Measurements from ENCODE around the gene MBOAT7.
"Not testable (repeated sequence)": the region's sequence is repeated elsewhere in the genome, so short reads cannot be mapped to it uniquely, and the experiment has no call there.

Gene MBOAT7

DNA sequence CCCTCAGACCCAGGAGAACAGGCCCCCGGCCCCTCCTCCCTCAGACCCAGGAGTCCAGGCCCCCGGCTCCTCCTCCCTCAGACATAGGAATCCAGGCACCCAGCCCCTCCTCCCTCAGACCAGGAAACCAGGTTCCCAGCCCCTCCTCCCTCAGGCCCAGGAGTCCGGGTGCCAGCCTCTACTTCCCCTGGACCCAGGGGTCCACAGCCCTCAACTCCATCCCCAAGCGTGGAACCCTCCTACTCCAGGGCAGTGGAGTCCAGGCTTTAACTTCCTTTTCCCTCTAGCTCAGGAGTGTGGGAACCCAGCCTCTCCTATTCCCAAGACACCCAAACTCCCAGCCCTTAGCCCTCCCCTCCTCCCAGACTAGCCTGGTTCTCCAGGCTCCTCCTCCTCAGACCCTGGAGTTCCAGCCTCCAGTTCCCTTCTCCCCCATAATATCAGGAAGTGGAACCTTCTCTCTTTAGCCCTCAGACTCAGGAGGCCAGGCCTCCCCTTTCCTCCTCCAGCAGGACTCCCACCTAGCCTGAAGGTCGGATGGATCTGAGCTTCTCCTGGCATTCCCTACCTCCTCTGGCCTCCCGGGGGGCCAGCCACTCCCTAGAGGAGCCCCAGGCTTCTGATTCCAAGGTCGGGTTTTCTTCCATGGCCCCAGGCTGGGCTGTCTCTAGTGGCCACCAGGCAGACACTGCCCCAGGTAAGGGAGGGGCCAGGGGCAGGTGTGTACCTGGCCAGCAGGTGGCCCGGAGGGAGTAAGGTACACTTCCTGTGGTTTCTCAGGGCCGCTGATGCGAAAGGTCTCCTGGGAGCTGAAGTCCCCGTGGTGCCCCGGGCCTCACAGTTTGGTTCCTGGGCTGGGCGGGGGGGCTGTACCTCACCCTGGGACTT is 16.7 kb downstream of the MBOAT7 start, which contains the start of gene TMC4:
Gene TMC4 (minus strand): TSS at position 690 of the 888 bp plus-strand sequence. CDS start 43 bp downstream, at position 647.
- Mint-ChIP-seq H3K4me3 (no peak within 1 kb of the TSS), H3K4me1 (ENCODE audit: low read depth) (peaks cover 50% of the 10 kb centered on the region), H3K9me3 (no peaks in the 10 kb centered on the region), H3K27ac (peak within 1 kb of the TSS; percentile 72), H3K36me3 (ENCODE audit: low read depth) (peaks cover 28% of the 10 kb centered on the region), H3K27me3 (peaks cover 2% of the 10 kb centered on the region)
- intact Hi-C loops (cut with micrococcal nuclease), result no loop called here

DNA sequence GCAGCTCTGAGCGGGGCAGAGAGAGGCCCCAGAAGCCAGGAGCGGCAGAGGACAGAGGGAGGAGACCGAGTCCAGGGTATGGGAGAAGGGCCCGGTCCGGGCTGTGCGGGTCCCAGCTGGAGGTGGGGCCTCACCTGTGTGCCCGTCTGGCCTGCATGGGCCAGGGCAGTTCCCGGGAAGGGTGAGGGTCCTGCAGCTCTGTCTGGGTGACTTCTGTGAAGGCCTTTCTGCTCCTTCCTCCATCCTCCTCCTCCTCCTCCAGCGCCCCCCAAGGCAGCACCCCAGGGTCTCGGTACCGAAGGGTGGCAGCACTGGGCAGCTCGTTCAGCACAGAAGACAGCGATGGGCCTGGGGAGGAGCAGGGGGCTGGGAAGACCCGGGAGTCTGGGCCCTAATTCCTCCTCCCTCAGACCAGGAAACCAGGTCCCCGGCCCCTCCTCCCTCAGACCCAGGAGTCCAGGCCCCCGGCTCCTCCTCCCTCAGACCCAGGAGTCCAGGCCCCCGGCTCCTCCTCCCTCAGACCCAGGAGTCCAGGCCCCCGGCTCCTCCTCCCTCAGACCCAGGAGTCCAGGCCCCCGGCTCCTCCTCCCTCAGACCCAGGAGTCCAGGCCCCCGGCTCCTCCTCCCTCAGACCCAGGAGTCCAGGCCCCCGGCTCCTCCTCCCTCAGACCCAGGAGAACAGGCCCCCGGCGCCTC is 17.5 kb downstream of the MBOAT7 start:
- H3K4me3 Mint-ChIP-seq; H3K9me3 Mint-ChIP-seq; intact Hi-C loops (cut with micrococcal nuclease); H3K27me3 Mint-ChIP-seq: not testable (repeated sequence)
- peaks cover 26% of the 10 kb centered on the region for H3K36me3 Mint-ChIP-seq (ENCODE audit: low read depth)
- peak overlapping the region; percentile 18 for H3K27ac Mint-ChIP-seq
- H3K4me1 Mint-ChIP-seq (ENCODE audit: low read depth), result peaks cover 50% of the 10 kb centered on the region

DNA sequence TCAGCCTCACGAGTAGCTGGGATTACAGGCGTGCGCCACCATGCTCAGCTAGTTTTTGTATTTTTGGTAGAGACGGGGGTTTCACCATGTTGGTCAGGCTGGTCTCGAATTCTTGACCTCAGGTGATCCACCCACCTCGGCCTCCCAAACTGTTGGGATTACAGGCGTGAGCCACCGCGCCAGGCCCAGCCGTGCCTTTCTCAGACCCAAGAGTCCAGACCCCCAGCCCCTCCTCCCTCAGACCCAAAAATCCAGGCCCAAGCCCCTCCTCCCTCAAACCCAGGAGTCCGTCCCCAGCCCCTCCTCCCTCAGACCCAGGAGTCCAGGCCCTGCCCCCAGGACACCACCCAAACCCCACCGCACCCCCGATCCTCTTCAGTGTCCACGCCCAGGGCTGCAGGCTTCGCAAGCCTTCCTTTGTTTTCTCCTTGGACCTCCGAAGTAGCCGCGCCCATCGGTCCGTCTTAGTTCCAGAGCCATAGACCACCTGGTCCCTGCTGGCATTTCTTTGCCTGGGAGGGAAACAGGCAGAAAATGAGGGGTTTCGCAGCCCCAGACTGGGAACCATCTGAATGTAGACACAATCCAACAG is 20.1 kb downstream of the MBOAT7 start:
- H3K36me3 Mint-ChIP-seq (ENCODE audit: low read depth), result peaks cover under 1% of the 10 kb centered on the region
- no peak overlapping the region for H3K27ac Mint-ChIP-seq
- H3K9me3 Mint-ChIP-seq, result no peaks in the 10 kb centered on the region
- H3K4me1 Mint-ChIP-seq (ENCODE audit: low read depth), result peaks cover 49% of the 10 kb centered on the region
- intact Hi-C loops (cut with micrococcal nuclease), result loop anchor here (2.0 kb wide), 2 partner anchors 62 to 98 kb away; no protein-coding TSS in a partner anchor
- H3K4me3 Mint-ChIP-seq, result no peak overlapping the region
- peaks cover 22% of the 10 kb centered on the region for H3K27me3 Mint-ChIP-seq

DNA sequence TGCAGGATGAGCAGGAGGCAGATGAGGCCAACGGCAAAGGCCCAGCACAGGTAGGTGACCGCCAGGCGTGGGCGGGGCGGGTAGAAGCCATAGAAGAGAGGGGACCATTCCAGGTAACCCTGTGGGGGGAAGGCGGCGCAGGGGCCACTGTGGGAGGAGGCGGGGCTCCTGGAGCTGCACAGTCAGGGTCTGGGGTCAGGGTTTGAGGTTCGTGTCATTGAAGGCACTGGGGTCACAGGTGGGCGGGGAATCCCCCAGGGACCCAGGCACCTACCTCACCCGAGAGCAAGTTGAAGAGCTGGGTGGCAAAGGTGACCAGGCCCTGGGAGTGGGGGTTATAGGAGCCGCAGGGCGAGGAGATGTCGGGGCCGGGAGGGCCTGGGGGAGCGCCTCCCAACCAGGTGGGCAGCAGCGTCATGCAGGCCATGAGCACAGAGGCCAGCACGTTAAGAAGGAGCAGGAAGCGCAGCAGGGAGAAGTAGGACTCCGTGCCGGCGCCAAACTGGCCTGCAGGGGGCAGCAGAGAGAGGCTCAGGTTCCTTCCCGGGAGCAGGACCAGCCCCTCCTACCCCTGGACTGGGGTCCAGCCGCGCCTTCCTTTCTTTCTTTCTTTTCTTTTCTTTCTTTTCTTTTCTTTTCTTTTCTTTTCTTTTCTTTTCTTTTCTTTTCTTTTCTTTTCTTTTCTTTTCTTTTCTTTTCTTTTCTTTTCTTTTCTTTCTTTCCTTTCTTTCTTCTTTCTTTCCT is 21.0 kb downstream of the MBOAT7 start:
- Mint-ChIP-seq H3K9me3 (no peaks in the 10 kb centered on the region), H3K27me3 (peaks cover 25% of the 10 kb centered on the region), H3K4me3 (peak overlapping the region; percentile 10), H3K4me1 (ENCODE audit: low read depth) (peaks cover 50% of the 10 kb centered on the region), H3K36me3 (ENCODE audit: low read depth) (no peaks in the 10 kb centered on the region), H3K27ac (peak overlapping the region; percentile 52)
- intact Hi-C loops (cut with micrococcal nuclease), result loop anchor here (2.0 kb wide), 2 partner anchors 62 to 98 kb away; no protein-coding TSS in a partner anchor

DNA sequence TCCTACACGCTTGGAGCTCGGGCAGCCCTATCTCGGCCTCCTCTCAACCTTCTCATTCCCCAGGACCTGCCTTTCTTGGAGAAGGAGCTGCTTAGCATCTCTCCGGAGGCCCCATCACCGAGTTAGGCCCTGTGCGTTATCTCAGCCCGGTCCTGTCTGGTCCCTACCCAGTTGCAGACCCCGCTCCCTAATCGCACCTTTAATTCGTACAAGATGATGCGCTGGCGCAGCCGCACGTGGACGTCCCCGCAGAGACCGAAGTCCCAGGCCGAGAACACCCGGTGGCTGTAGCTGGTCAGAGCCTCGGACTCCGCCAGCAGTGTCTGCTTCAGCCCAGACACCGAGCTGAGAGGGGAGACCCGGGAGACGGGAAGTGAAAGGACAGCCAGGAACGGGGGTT is 24.2 kb downstream of the MBOAT7 start:
- Mint-ChIP-seq H3K27me3 (peaks cover 25% of the 10 kb centered on the region), H3K36me3 (ENCODE audit: low read depth) (peaks cover 10% of the 10 kb centered on the region), H3K4me3 (no peak overlapping the region), H3K27ac (peak overlapping the region; percentile 26), H3K4me1 (ENCODE audit: low read depth) (peaks cover 60% of the 10 kb centered on the region), H3K9me3 (no peaks in the 10 kb centered on the region)
- intact Hi-C loops (cut with micrococcal nuclease), result no loop called here

DNA sequence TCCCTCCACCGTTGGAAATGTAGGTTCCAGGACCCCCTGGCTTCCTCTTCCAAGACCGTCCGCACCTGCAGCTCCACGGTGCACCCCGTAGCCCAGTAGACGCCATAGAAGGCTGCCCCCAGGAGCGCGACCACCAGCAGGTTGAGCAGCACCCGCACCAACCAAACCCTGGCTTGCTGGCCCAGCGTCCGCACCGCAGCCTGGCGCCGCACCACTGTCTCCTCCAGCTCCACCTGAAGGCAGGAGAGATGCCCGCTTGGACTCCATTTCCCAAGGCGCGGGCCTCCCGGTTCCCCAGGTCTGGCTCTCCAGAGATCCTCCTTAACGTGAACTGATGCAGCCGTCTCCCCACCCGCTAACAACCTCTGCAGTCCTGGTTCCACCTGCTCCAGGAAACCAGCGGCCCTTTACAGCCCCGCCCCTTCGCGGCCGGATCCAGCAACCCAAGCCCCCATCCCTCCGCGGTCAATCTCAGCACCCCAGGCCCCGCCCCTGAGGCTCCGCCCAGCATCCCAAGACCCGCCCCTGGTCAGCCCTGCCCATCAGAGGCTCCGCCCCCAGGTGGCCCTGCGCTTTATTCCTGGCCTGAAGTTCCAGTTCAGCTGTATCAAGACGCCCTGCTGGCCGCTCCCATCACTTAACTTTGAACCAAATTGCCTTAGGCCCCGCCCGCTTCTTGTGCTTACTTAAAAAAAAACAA is 24.9 kb downstream of the MBOAT7 start:
- Mint-ChIP-seq H3K9me3 (no peaks in the 10 kb centered on the region), H3K27ac (peak overlapping the region; percentile 81), H3K4me1 (ENCODE audit: low read depth) (peaks cover 63% of the 10 kb centered on the region), H3K36me3 (ENCODE audit: low read depth) (peaks cover 13% of the 10 kb centered on the region), H3K27me3 (peaks cover 25% of the 10 kb centered on the region), H3K4me3 (peak overlapping the region; percentile 76)
- intact Hi-C loops (cut with micrococcal nuclease), result no loop called here

DNA sequence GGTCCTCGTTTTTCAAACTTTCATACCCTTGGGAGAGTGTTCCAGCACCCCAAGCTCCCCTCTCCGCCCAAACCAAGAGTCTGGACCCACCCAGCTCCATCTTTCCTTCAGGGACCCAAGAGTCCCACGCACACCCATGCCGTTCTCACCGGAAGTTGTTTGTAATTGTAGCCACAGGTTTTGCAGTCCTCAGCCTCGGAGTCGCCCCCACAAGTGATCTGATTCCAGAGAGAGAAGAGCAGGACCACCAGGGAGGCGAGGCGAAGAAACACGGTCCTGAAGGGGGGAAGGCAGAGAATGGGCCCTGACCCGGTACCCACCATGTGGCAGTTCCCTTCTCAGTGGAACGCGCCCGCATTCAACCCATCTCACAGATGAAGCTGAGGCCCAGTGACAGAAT is 26.5 kb downstream of the MBOAT7 start:
- H3K9me3 Mint-ChIP-seq, result no peaks in the 10 kb centered on the region
- intact Hi-C loops (cut with micrococcal nuclease), result no loop called here
- peaks cover 25% of the 10 kb centered on the region for H3K27me3 Mint-ChIP-seq
- H3K4me3 Mint-ChIP-seq, result peak overlapping the region; percentile 90
- H3K36me3 Mint-ChIP-seq (ENCODE audit: low read depth), result peaks cover 28% of the 10 kb centered on the region
- H3K27ac Mint-ChIP-seq, result peak overlapping the region; percentile 98
- H3K4me1 Mint-ChIP-seq (ENCODE audit: low read depth), result peaks cover 70% of the 10 kb centered on the region

DNA sequence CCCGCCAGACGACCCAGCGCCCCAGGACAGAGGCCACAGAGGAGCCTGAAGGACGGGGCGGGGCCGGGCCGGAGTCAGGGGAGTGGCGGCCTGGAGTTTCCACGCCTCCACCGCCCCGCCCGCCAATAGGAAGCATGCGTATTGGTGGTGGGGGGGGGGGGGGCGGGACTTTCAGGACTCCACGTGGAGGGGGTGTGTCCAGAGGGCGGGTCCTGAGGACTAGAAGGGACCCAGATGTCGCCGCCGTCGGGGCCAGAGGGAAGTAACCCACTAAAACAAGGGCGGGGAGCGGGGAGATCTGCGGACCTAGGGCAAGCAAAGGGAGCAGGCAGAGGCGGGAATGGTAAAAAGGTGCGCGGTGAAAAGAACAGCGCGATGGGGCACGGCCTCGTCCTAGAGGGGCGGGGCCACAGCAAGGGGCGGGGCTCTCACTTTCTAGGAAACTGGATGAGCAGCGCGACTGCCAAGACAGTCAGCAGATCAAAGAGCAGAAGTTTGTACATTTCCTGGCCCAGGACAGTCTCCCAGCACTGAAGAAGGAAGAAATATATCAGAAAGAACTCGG is 27.1 kb downstream of the MBOAT7 start:
- Mint-ChIP-seq H3K27ac (peak overlapping the region; percentile 98), H3K27me3 (peaks cover 25% of the 10 kb centered on the region), H3K4me1 (ENCODE audit: low read depth) (peaks cover 72% of the 10 kb centered on the region), H3K9me3 (no peaks in the 10 kb centered on the region), H3K36me3 (ENCODE audit: low read depth) (peaks cover 33% of the 10 kb centered on the region), H3K4me3 (peak overlapping the region; percentile 90)
- intact Hi-C loops (cut with micrococcal nuclease), result no loop called here

DNA sequence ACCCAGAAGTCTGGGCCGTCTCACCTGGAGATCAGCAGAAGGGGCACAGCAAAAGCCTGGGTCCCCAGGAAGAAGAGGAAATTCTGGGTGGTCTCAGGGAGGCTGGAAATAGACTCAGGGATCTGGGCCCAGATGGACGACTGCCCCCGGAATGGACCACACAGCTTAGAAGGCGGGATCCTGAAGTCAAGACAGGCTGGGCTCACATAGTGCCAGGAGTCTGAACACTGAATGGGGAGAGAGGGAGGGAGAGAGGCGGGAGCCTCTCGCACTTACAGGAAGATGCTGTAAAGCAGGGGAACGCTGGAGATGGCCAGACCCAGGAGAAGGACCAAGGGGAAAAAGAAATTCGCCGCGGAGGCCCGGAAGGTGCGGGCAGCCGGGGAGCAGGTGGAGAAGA is 28.5 kb downstream of the MBOAT7 start:
- H3K4me3 Mint-ChIP-seq, result peak overlapping the region; percentile 90
- peaks cover 17% of the 10 kb centered on the region for H3K27me3 Mint-ChIP-seq
- intact Hi-C loops (cut with micrococcal nuclease), result loop anchor here (1.0 kb wide), 1 partner anchor 29 kb away; no protein-coding TSS in a partner anchor
- peaks cover 79% of the 10 kb centered on the region for H3K4me1 Mint-ChIP-seq (ENCODE audit: low read depth)
- H3K9me3 Mint-ChIP-seq, result no peaks in the 10 kb centered on the region
- peak overlapping the region; percentile 97 for H3K27ac Mint-ChIP-seq
- H3K36me3 Mint-ChIP-seq (ENCODE audit: low read depth), result peaks cover 48% of the 10 kb centered on the region

DNA sequence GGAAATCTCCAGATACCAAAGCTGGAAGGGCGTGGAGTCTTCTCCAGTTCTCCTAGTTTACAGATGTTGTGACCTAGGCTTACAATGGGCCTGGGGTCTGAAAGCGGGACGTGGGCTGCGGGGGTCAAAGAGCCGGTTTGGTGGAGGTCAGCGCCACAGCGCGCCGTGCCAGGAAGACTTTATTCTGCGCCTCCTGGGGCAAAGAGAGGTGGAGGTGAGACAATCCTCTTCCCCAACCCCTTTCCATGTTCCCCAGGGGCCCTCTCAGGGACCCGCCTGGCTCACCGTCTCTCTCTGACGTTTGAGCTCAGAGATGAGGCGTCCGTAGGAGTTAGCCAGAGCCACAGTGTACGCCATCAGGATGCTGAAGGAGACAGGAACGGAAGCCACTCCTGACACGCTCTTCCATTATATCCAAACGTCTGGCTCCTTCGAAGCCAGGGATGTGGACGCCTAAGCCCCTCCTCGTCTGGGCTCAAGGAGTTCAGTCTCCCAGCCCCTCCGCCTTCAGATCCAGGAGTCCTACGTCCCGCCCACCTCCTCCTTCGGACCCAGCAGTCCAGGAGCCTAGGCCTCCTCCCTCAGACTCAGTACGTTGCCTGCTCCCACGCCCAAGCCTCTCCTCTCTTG is 29.1 kb downstream of the MBOAT7 start:
- Mint-ChIP-seq H3K36me3 (ENCODE audit: low read depth) (peaks cover 53% of the 10 kb centered on the region), H3K4me3 (peak overlapping the region; percentile 90), H3K27ac (peak overlapping the region; percentile 97), H3K4me1 (ENCODE audit: low read depth) (peaks cover 73% of the 10 kb centered on the region), H3K27me3 (peaks cover 12% of the 10 kb centered on the region), H3K9me3 (no peaks in the 10 kb centered on the region)
- intact Hi-C loops (cut with micrococcal nuclease), result loop anchor here (1.0 kb wide), 1 partner anchor 30 kb away; no protein-coding TSS in a partner anchor

DNA sequence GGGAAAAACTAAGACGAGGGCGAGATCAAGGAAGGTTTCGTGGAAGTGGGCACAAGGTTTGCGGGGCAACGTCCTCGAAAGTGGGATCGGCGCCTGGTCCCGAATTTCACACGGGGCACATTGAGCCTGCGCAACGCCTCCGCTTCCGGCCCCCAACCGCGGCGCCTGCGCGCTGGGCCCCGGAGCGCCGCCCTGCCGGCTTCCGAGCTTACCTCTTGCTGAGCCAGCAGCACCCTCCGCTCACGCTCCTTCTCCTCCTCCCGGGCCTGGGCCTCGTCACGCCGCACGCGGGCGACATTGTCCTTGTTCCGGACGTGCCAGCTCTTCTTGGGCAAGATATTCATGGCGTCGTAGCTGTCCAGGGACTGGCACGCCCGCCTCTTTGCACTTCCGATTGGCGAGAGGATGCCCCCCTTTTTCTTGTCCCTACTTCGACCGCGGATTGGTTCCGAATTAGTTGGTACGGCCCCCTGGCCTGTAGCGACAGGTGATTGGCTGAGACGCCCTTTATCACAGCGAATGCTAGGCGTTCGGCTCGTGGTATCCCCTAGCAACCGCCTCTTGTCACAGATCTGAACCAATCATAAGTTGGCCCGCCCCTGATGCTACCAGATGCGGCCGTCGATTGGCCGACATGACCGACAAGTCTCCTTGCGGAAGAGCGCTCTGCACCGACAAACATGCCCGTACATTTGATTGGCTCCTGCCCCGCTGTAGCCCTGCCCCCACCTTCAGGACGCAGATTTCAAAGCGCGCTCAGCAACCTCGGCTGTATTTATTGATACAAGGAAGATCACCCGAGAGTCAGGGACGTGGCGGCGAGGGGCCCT is 29.8 kb downstream of the MBOAT7 start, which contains the start of gene LENG1:
Gene LENG1 (minus strand): TSS at position 370 of the 830 bp plus-strand sequence. CDS start 26 bp downstream, at position 344.
- Mint-ChIP-seq H3K4me1 (ENCODE audit: low read depth) (peaks cover 70% of the 10 kb centered on the region), H3K27ac (peak within 1 kb of the TSS; percentile 97), H3K9me3 (no peaks in the 10 kb centered on the region), H3K4me3 (peak within 1 kb of the TSS; percentile 90), H3K36me3 (ENCODE audit: low read depth) (peaks cover 61% of the 10 kb centered on the region), H3K27me3 (peaks cover 7% of the 10 kb centered on the region)
- intact Hi-C loops (cut with micrococcal nuclease), result loop anchor here (1.0 to 2.0 kb wide), 2 partner anchors 23 to 31 kb away; partner anchors contain the start of gene CNOT3

Measured in dendritic cell treated with granulocyte-macrophage colony-stimulating factor and Interleukin-4, amounts not matched to agents 40 ng/mL and 50 ng/mL, for 4 days (primary cell).